Superior temporal gyrus (tissue), 1 donor: ENCODE results near the gene UMPS.

Source experiments
- DNase-seq: peaks from one replicate; pipeline ENCODE4 v3.0.0-alpha.2; 2016; ENCODE audit errors: extremely low spot score

The UMPS gene

GRCh38 chr3:124730129-124730940, at the start of gene UMPS:
TSS of gene UMPS (plus strand) at chr3:124730452. CDS start at chr3:124730472, 20 bp downstream.
- peak; percentile 89 for DNase-seq

DNA sequence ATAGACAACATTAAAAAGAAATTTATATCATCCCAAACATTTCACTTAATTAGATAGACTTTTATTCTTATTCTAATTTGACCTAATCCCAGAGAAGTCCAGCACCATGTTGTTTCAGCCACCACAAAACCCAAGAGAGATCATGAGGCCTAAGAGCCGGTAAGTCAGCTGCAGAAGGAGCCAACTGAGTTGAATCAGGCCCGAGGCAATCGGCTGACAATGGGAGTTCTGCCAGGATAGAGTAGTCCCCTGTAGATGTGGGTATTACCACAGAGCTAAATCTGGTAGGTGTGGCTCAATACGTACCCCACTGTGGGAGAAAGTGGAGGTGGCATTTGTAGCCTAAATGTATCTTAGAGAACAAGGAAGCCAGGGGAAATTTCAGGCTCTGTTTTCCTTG, 49.7 kb upstream of the UMPS start:
- DNase-seq: no peak

DNA sequence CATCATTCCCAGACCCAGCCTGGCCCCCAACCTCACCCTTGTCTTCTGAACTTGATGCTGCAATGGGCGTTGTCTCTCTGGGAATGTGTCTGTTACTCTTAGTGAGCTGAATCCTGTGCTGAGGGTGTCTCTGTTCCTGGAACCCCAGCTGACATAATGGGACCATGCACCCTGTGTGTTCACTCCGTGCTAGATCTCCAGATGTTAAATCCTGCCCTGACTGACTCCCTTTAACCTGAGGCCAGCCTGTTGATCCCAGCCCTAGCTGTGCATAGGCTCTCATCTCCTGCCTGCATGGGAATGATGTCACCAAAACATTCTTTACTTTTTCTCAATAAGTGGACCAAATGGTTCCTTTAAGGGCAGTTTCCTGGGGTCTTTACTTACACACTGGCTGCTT, 48.0 kb upstream of the UMPS start:
- no peak for DNase-seq

DNA sequence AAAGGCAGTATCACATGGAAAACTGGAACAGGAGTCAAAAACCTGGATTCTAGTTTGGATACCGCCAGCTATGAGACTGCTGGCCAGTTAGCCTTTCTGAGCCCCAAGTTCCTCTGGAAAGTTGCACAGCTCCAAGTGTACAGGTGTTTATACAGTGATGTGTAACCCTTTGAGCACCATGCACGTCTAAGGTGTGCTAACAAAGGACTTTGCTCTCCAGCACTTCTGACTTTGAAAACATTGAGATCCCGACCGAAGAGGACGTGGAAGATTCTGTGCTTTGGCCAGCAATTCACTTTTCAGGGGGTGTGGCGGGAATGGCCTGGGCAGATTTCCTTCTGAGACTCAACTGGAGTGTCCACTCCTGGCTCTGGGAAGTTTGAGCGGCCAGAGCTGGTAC, 45.8 kb upstream of the UMPS start:
- no peak for DNase-seq

DNA sequence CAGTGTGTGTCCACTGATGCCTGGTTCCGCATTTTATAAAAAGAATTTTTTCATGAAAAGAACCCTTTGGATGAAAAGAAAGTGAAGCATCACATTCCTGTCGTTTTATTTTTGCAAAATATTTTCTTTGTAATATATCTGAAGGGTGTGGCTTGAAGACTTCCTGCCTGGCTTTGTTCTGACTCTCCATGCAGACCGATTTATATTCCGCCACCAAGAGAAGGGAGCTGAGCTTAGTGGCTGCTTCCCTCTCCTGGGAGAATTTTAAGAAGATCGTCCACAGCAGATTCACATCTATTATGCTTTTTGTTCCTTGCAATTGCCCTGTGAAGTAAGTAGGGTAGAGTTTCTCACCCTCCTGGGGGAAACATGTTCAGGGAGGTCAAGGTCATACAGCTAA, 45.2 kb upstream of the UMPS start:
- DNase-seq: no peak

DNA sequence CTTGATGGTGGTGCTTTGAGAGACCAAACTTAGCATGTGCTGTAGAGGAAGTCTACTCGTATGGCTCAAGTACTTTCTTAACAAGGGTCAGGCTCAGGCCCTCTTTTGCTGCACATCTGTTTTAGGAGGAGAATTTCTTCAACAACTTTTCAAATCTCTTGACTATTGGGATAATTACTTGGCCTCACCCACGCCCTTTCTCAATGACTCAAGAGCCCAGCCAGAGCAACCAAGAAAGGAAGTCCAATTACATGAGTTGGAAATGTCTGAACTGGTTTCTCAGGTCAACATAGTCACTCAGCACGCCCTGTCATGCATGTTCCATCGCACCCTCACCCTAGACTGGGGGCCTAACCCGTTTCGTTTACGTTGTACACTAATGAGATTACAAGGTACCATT, 44.8 kb upstream of the UMPS start:
- no peak for DNase-seq

DNA sequence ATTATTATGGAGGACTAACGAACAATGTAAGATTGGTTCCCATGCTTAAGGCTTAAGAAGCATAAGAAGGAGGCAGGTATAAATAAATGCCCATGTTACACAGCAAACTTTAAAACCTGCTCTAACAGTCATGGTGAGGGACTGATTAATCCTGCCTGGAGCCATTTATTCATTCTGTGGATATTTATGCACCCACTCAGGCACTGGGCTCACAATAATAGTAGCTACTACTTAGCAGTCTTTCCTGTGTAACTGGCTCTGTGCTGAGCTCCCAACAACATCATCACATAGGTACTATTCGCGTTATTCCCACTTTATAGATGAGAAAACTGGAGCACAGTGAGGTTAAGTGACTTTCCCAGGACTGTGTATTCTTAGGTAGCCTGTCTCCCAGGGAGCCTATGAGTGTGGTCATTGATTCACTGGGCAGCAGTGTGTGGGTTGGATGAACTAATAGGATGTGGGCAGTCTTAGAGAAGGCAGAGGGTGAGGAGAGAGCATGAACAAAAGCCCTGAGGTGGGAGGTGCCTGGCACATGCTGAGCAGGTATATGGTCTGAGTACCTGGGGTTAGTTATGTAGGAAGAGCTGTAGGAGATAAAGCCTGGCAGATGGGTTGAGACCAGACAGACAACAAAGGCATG, 44.1 kb upstream of the UMPS start:
- DNase-seq: no peak

DNA sequence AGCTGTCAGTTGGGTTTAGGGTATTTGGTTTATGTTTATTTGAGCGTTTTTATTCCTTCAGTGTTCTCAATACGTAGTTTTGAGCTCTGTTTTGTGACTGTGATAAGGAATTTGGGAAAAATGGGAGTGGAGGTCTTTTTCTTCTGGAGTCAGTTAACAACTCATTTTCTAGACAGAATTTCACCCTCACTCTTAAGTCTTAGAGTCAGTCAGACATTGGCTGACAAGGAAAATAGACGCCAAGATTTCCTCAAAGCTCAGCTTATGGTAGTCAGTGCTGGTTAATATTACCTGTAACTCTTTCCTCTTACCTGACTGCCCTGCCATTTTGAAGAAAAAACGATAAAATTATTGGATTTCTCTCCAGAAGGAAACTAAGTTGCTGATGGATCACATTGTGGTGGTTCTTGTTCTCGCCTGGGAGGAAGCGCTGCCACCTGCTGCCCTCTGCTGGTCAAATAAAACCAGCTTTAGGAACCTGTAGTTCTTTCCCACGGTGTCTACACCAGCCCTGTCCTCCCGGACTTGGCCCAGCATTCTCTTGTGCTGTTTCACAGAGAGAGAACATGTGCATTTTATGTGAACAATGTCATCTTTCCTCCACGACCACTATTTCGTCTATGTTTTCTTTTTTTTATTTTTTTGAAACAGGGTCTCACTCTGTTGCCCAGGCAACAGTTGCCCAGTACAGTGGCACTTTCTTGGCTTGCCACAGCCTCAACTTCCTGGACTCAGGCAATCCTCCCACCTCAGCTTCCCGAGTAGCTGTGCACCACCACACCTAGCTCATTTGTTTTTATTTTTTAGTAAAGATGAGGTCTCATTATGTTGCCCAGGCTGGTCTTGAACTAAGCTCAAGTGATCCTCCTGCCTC, 41.4 kb upstream of the UMPS start:
- peak; percentile 83 for DNase-seq

GRCh38 chr3:124691599-124691998, 38.7 kb upstream of the UMPS start:
- no peak for DNase-seq

GRCh38 chr3:124694486-124694885, 35.8 kb upstream of the UMPS start:
- DNase-seq: no peak

GRCh38 chr3:124695369-124695768, 34.9 kb upstream of the UMPS start:
- no peak for DNase-seq

DNA sequence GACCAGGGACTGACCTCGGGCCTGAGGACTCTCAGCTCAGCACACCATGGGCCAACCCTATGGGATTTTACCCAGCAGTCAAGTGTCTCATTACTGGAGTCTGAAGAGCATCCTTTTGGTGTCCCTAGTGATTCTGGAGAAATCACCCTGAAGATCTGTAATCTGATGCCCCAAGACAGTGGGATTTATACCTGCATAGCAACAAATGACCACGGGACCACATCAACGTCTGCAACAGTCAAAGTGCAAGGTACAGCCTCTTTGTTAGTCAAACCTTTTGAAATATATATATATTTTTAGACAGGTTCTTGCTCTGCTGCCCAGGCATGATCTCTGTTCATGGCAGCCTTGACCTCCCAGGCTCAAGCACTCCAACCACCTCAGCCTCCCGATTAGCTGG, 34.2 kb upstream of the UMPS start:
- DNase-seq: no peak

DNA sequence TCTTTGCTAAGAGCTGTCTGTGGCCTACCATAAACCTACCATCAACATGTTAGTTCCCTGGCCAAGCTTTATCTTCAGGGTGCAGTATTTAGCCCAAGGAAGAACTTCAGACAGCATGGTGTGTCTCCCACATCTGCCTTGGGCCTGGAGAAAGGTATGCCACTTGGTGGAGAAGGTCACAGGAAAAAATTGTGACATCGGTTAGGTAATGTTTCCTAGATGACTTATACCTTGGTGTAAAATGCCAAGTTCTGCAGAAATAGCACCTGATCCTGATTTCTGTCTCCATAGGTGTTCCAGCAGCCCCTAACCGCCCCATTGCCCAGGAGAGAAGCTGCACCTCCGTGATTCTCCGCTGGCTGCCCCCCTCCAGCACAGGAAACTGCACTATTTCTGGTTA, 33.0 kb upstream of the UMPS start:
- no peak for DNase-seq

- no peak for DNase-seq
Observed at GRCh38 chr3:124698030-124698770, 32.1 kb upstream of the UMPS start.

- no peak for DNase-seq
Observed at GRCh38 chr3:124699051-124699450, 31.2 kb upstream of the UMPS start.

DNA sequence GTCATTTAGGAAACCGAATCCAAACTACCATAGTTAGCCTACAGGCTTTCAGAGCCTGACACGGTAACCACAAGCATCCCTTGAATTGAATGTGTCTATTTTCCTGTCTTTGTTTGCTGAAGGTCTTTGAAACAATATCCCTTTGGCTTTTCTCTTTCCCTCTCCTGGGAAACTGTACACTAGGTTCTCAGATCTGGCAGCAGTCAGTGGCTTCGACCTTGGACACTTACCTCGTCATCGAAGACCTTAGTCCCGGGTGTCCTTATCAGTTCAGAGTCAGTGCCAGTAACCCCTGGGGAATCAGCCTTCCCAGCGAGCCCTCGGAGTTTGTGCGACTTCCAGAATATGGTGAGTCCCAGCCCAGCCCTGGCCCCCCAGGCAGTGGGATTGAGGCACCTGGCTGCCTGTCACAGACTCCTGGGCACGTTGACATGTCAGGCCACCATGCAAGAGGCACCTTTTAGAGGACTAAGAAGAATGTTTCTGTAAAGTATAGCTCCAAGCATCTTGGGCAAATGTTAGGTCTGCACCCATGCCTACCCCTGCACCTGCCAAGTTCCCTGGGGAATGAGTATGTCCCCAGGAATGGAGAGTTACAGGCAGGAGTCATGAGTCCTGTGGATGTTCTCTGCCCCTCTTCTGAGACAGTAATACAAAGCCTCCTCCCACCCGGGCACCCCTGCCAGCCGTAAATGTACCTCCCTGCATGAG, 30.4 kb upstream of the UMPS start:
- DNase-seq: no peak

- no peak for DNase-seq
Observed at GRCh38 chr3:124700880-124701684, 29.2 kb upstream of the UMPS start.

GRCh38 chr3:124701687-124702086, 28.6 kb upstream of the UMPS start:
- DNase-seq: no peak

- DNase-seq: no peak
Observed at GRCh38 chr3:124702950-124703349, 27.3 kb upstream of the UMPS start.

GRCh38 chr3:124705552-124705951, 24.7 kb upstream of the UMPS start:
- DNase-seq: no peak
